ENCODE data around the gene SPDEF. TPM values are rescaled to one million over a fixed set of nuclear protein-coding genes. Genes with fewer than 3 reads are reported as not detected.

The SPDEF gene
- total RNA-seq, 2 experiments from 2014 or later: 0.34 to 0.54 TPM

DNA sequence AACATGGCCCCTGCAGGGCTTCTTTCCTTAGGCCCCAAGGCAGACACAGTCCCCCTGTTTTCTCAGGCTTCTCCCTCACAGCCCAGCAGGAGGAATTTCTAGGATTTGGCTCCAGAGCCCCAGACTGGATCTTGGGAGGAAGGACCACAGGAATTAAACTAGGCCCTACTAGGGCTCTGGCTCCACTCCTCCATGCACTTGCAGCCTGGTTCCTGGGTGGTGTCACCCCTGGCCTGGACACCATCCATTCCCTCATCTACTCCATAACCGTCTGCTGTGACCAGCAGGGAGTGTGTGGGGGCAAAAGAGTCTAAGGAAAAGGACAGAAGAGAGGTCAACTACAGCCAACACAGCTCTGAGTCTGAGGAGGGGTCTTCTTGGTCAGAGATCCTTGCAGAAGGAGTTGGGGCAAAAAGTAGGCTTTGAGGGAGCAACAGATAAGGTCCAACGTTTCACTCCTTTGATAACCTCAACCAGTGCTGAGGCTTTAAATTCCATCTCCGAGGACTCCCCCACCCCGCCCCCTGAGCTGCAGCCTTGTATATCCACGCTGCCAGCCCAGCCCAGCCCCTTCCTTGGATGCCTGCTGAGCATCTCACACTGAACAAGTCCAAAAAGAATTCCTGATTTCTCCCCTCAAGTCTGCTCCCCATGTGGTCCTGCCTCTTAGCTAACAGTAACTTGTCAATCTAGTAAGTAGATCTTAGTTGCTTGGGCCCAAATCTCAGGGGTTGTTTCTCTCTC lies 27.9 kb upstream of the SPDEF start:
- POLR2A ChIA-PET: no interaction called here
- CTCF ChIA-PET (ENCODE audit: unreplicated experiment): no interaction called here
- no peaks in the 10 kb centered on the region for H3K9me3 ChIP-seq (ENCODE audit: low read length)
- no peak for DNase-seq (ENCODE audit: low spot score)
- peaks cover 19% of the 10 kb centered on the region; the same call in 1 of the 2 replicates for H3K36me3 ChIP-seq (ENCODE audit: insufficient read depth, low read length)
- no peak overlapping the region for H3K27ac ChIP-seq (ENCODE audit: low read depth, low read length, poor library complexity, severe bottlenecking)
- H4K20me1 ChIP-seq (ENCODE audit: insufficient read depth, low read length): no peaks in the 10 kb centered on the region
- no peaks in the 10 kb centered on the region for H3K9me2 ChIP-seq (ENCODE audit: insufficient read depth, low read length)
- TF ChIP-seq, protein P1, sequence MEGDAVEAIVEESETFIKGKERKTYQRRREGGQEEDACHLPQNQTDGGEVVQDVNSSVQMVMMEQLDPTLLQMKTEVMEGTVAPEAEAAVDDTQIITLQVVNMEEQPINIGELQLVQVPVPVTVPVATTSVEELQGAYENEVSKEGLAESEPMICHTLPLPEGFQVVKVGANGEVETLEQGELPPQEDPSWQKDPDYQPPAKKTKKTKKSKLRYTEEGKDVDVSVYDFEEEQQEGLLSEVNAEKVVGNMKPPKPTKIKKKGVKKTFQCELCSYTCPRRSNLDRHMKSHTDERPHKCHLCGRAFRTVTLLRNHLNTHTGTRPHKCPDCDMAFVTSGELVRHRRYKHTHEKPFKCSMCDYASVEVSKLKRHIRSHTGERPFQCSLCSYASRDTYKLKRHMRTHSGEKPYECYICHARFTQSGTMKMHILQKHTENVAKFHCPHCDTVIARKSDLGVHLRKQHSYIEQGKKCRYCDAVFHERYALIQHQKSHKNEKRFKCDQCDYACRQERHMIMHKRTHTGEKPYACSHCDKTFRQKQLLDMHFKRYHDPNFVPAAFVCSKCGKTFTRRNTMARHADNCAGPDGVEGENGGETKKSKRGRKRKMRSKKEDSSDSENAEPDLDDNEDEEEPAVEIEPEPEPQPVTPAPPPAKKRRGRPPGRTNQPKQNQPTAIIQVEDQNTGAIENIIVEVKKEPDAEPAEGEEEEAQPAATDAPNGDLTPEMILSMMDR (conservative IDR thresholded peaks at IDR 0.05; ENCODE audit: low read length): no peak
- no peak for TF ChIP-seq EZH2phosphoT487 (IDR thresholded peaks at IDR 0.05; ENCODE audit: borderline replicate concordance, low read depth, low read length)
- intact Hi-C loops (cut with micrococcal nuclease; ENCODE audit: unreplicated experiment): no loop called here
- H3K4me2 ChIP-seq (ENCODE audit: low read length): no peak overlapping the region
- no peaks in the 10 kb centered on the region for H3K4me1 ChIP-seq (ENCODE audit: insufficient read depth, low read length, poor library complexity, severe bottlenecking)
- H3K79me2 ChIP-seq (ENCODE audit: insufficient read depth, low read depth, low read length): no peaks in the 10 kb centered on the region
- no peak overlapping the region for H3K4me3 ChIP-seq (ENCODE audit: low read depth, low read length, poor library complexity, severe bottlenecking)
- H2AFZ ChIP-seq (ENCODE audit: low read length): no peak overlapping the region
- BruUV-seq (replicated peaks): no TSS peak

DNA sequence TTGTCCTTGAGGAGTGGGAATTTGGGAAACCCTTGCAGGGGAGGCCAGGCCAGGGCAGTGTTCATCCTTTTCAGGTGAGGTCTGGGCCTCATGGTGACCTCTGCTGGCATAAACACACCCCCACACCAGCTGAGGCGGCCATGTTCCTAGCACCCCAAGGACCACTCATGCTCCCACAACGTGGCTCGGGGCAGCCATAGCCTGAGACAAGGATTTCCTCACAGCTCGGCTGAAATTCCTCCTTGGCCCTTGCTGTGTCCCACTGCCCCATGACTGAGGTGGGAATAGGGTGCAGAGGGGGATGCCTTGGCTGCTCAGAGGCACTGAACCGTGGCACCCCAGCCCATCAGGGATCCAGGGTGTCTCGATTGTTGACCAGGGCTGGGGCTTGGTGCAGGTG lies 27.3 kb upstream of the SPDEF start:
- Histone ChIP-seq H3K27ac (ENCODE audit: low read depth, low read length, poor library complexity, severe bottlenecking) (no peak overlapping the region), H3K4me3 (ENCODE audit: low read depth, low read length, poor library complexity, severe bottlenecking) (no peak overlapping the region), H3K4me1 (ENCODE audit: insufficient read depth, low read length, poor library complexity, severe bottlenecking) (no peaks in the 10 kb centered on the region), H3K36me3 (ENCODE audit: insufficient read depth, low read length) (peaks cover 16% of the 10 kb centered on the region; the same call in 1 of the 2 replicates), H3K79me2 (ENCODE audit: insufficient read depth, low read depth, low read length) (no peaks in the 10 kb centered on the region), H4K20me1 (ENCODE audit: insufficient read depth, low read length) (no peaks in the 10 kb centered on the region), H3K9me3 (ENCODE audit: low read length) (no peaks in the 10 kb centered on the region), H3K4me2 (ENCODE audit: low read length) (no peak overlapping the region), H2AFZ (ENCODE audit: low read length) (no peak overlapping the region), H3K9me2 (ENCODE audit: insufficient read depth, low read length) (no peaks in the 10 kb centered on the region)
- intact Hi-C loops (cut with micrococcal nuclease; ENCODE audit: unreplicated experiment): no loop called here
- no TSS peak for BruUV-seq (replicated peaks)
- TF ChIP-seq, protein P1 (conservative IDR thresholded peaks at IDR 0.05; ENCODE audit: low read length): no peak
- no peak for TF ChIP-seq EZH2phosphoT487 (IDR thresholded peaks at IDR 0.05; ENCODE audit: borderline replicate concordance, low read depth, low read length)
- no peak for DNase-seq (ENCODE audit: low spot score)
- ChIA-PET POLR2A (no interaction called here), CTCF (ENCODE audit: unreplicated experiment) (no interaction called here)

DNA sequence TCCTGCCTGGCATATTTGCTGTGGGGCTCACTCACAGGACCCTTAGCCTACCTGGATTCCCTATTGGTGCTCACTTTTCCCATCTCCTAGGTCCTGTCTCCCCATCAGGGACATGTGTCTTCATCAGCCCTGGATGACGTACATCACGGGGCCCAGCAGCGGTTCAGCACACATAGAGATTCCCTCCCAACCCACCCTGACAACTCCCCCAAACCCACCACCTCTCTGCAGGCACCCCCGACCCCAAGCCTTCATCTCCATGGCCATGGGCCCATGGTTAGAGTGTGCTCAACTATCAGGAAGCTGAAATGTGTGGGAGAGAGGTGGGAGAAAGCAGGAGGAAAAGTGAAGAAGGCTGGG lies 25.4 kb upstream of the SPDEF start:
- no peak overlapping the region for H3K4me2 ChIP-seq (ENCODE audit: low read length)
- no TSS peak for BruUV-seq (replicated peaks)
- no peak for DNase-seq (ENCODE audit: low spot score)
- H2AFZ ChIP-seq (ENCODE audit: low read length): no peak overlapping the region
- peaks cover 5% of the 10 kb centered on the region for H3K4me1 ChIP-seq (ENCODE audit: insufficient read depth, low read length, poor library complexity, severe bottlenecking)
- H4K20me1 ChIP-seq (ENCODE audit: insufficient read depth, low read length): no peaks in the 10 kb centered on the region
- TF ChIP-seq, protein P1 (conservative IDR thresholded peaks at IDR 0.05; ENCODE audit: low read length): no peak
- no peak for TF ChIP-seq EZH2phosphoT487 (IDR thresholded peaks at IDR 0.05; ENCODE audit: borderline replicate concordance, low read depth, low read length)
- intact Hi-C loops (cut with micrococcal nuclease; ENCODE audit: unreplicated experiment): no loop called here
- CTCF ChIA-PET (ENCODE audit: unreplicated experiment): no interaction called here
- no peaks in the 10 kb centered on the region for H3K9me3 ChIP-seq (ENCODE audit: low read length)
- no peak overlapping the region for H3K27ac ChIP-seq (ENCODE audit: low read depth, low read length, poor library complexity, severe bottlenecking)
- H3K36me3 ChIP-seq (ENCODE audit: insufficient read depth, low read length): peaks cover 9% of the 10 kb centered on the region; the same call in 1 of the 2 replicates
- POLR2A ChIA-PET: interaction anchor here (0.7 kb wide), 1 partner anchor 26 kb away, joined by 3 read pairs; no protein-coding TSS in a partner anchor
- H3K9me2 ChIP-seq (ENCODE audit: insufficient read depth, low read length): no peaks in the 10 kb centered on the region
- no peak overlapping the region for H3K4me3 ChIP-seq (ENCODE audit: low read depth, low read length, poor library complexity, severe bottlenecking)
- H3K79me2 ChIP-seq (ENCODE audit: insufficient read depth, low read depth, low read length): no peaks in the 10 kb centered on the region
